ENCODE results near the gene SNX10. TPM values are rescaled to one million over a fixed set of nuclear protein-coding genes. Genes with fewer than 3 reads are reported as not detected.

SNX10 gene
- 4.1 to 6.4 TPM (median 5.5 TPM) in 5 replicates for total RNA-seq (2022; extraction: Qiagen RNA extraction)

GRCh38 chr7:26291699-26292538 lies at the start of gene SNX10:
Gene SNX10 (plus strand): TSS chr7:26291862. CDS start chr7:26346443, 54,581 bp downstream.

Other genes starting within 250 kb of the SNX10 start
- 7.5 to 9.1 TPM (median 7.7 TPM) in 5 replicates for gene NFE2L3, start 139.7 kb upstream of the SNX10 start, total RNA-seq (2022; extraction: Qiagen RNA extraction)
- gene HNRNPA2B1, start 91.1 kb upstream of the SNX10 start, total RNA-seq (2022; extraction: Qiagen RNA extraction): 1,084 to 1,451 TPM (median 1,198 TPM) in 5 replicates
- 216 to 269 TPM (median 223 TPM) in 5 replicates for gene CBX3, start 90.1 kb upstream of the SNX10 start, total RNA-seq (2022; extraction: Qiagen RNA extraction)

Data from A549 treated with AZD2906 at 1 μM for 4 hours (cell line).